ENCODE measurements around the gene C7orf25. TPM values are rescaled to one million over a fixed set of nuclear protein-coding genes. Genes with fewer than 3 reads are reported as not detected.

Gene C7orf25
- total RNA-seq, 1 experiment from 2014 or later, result 2.7 TPM

DNA sequence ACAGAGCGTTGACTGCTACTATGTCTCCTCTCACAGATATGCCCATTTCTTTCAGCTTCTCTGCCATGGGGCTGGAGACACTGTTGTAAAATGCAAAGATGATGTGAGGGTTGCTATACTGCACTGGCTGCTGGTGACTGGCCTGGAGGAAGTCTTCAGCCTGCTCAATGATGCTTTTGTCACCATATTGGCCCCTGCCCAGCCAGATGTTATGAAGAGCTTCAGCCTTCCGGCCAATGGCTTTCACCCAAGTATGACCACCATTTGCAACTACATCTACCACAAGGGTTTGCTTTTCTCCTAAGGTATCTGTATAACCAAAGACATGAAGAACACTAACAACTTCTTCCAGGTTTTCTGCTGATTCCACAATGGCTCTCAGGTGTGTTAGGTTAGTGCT, 1.6 kb downstream of the C7orf25 start:
- Mint-ChIP-seq H3K27ac (ENCODE audit: unreplicated experiment) (peak overlapping the region; percentile 92), H3K36me3 (ENCODE audit: insufficient read depth, unreplicated experiment) (peaks cover 24% of the 10 kb centered on the region), H3K27me3 (ENCODE audit: insufficient read depth, unreplicated experiment) (no peaks in the 10 kb centered on the region), H3K4me3 (ENCODE audit: unreplicated experiment) (no peak overlapping the region), H3K4me1 (ENCODE audit: low read depth, unreplicated experiment) (peaks cover 20% of the 10 kb centered on the region), H3K9me3 (ENCODE audit: unreplicated experiment) (no peaks in the 10 kb centered on the region)
- TSS peak; percentile 19 for BruUV-seq (replicated peaks)
- ChIA-PET POLR2A (no interaction called here), CTCF (no interaction called here)
- intact Hi-C loops (cut with micrococcal nuclease; ENCODE audit: unreplicated experiment), result no loop called here
- TF ChIP-seq, protein P1, sequence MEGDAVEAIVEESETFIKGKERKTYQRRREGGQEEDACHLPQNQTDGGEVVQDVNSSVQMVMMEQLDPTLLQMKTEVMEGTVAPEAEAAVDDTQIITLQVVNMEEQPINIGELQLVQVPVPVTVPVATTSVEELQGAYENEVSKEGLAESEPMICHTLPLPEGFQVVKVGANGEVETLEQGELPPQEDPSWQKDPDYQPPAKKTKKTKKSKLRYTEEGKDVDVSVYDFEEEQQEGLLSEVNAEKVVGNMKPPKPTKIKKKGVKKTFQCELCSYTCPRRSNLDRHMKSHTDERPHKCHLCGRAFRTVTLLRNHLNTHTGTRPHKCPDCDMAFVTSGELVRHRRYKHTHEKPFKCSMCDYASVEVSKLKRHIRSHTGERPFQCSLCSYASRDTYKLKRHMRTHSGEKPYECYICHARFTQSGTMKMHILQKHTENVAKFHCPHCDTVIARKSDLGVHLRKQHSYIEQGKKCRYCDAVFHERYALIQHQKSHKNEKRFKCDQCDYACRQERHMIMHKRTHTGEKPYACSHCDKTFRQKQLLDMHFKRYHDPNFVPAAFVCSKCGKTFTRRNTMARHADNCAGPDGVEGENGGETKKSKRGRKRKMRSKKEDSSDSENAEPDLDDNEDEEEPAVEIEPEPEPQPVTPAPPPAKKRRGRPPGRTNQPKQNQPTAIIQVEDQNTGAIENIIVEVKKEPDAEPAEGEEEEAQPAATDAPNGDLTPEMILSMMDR (IDR thresholded peaks at IDR 0.05; ENCODE audit: insufficient read depth in 1 of 2, low read depth in 1 of 2, low read length in 1 of 2, severe bottlenecking in 1 of 2, unreplicated experiment in 1 of 2), result no peak
- Histone ChIP-seq H3K36me3 (ENCODE audit: control insufficient read depth, insufficient read depth, low read length) (no peaks in the 10 kb centered on the region), H3K4me1 (0 out of 2 replicates have a peak, but pooled peaks cover 15% of the 10 kb centered on the region), H3K4me3 (ENCODE audit: low read depth, low read length) (no peak overlapping the region; the same call in 1 of the 2 replicates), H3K27me3 (replicated peaks; ENCODE audit: control insufficient read depth, insufficient read depth, low read length) (no peaks in the 10 kb centered on the region), H3K9me3 (no peaks in the 10 kb centered on the region)
- DNase-seq, result no peak

DNA sequence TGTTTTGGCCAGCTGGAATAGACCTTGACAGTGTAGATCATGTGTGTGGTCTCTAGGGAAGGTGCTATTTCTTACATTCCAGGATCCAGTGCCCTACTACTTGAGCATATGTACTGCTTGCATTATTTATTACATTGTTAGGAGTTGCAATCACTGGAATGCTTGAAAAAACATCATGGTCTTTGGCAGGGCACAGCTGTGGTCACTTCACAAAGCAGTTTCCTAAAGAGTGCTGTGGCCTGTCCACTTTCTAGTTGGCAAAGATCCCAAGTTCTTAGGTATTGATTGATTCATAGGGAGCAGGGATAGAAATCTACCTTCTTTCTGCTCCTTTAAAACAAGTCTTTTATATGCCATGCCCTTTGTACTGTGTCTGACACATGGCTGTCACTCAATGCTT, 4.6 kb downstream of the C7orf25 start:
- peaks cover 3% of the 10 kb centered on the region for H3K27me3 Mint-ChIP-seq (ENCODE audit: insufficient read depth, unreplicated experiment)
- BruUV-seq (replicated peaks), result no TSS peak

DNA sequence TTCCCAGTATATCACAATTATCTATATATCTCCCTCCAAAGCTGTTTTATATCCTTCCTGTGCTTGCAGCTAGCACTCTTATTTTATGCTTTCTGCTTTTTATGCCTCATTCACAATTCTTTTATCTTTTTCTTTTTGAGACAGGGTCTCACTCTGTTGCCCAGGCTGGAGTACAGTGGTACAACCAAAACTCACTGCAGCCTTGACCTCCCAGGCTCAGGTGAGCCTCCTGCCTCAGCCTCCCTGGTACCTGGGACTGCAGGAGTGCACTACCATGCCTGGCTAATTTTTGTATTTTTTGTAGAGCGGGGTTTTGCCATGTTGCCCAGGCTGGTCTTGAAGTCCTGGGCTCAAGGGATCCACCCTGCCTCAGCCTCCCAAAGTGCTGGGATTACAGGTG, 5.7 kb downstream of the C7orf25 start:
- H3K27me3 Mint-ChIP-seq (ENCODE audit: insufficient read depth, unreplicated experiment), result peaks cover 3% of the 10 kb centered on the region
- H3K4me1 ChIP-seq, result 0 out of 2 replicates have a peak, but pooled peaks cover 8% of the 10 kb centered on the region
- intact Hi-C loops (cut with micrococcal nuclease; ENCODE audit: unreplicated experiment), result no loop called here
- DNase-seq, result no peak
- no peaks in the 10 kb centered on the region for H3K9me3 ChIP-seq
- no peaks in the 10 kb centered on the region for H3K36me3 ChIP-seq (ENCODE audit: control insufficient read depth, insufficient read depth, low read length)
- ChIA-PET POLR2A (no interaction called here), CTCF (no interaction called here)
- H3K27me3 ChIP-seq (replicated peaks; ENCODE audit: control insufficient read depth, insufficient read depth, low read length), result no peaks in the 10 kb centered on the region
- H3K9me3 Mint-ChIP-seq (ENCODE audit: unreplicated experiment), result no peaks in the 10 kb centered on the region
- peaks cover 12% of the 10 kb centered on the region for H3K4me1 Mint-ChIP-seq (ENCODE audit: low read depth, unreplicated experiment)
- H3K36me3 Mint-ChIP-seq (ENCODE audit: insufficient read depth, unreplicated experiment), result no peaks in the 10 kb centered on the region
- TF ChIP-seq, protein P1 (IDR thresholded peaks at IDR 0.05; ENCODE audit: insufficient read depth in 1 of 2, low read depth in 1 of 2, low read length in 1 of 2, severe bottlenecking in 1 of 2, unreplicated experiment in 1 of 2), result no peak
- no peak overlapping the region for H3K4me3 ChIP-seq (ENCODE audit: low read depth, low read length)
- BruUV-seq (replicated peaks), result no TSS peak
- H3K27ac Mint-ChIP-seq (ENCODE audit: unreplicated experiment), result no peak overlapping the region
- no peak overlapping the region for H3K4me3 Mint-ChIP-seq (ENCODE audit: unreplicated experiment)

More for the DNA sequence above, 4.6 kb downstream of the C7orf25 start:
- Histone ChIP-seq H3K36me3 (ENCODE audit: control insufficient read depth, insufficient read depth, low read length) (no peaks in the 10 kb centered on the region), H3K27me3 (replicated peaks; ENCODE audit: control insufficient read depth, insufficient read depth, low read length) (no peaks in the 10 kb centered on the region), H3K9me3 (no peaks in the 10 kb centered on the region), H3K4me3 (ENCODE audit: low read depth, low read length) (no peak overlapping the region), H3K4me1 (0 out of 2 replicates have a peak, but pooled peaks cover 9% of the 10 kb centered on the region)
- CTCF ChIA-PET, result no interaction called here
- Mint-ChIP-seq H3K4me1 (ENCODE audit: low read depth, unreplicated experiment) (peaks cover 14% of the 10 kb centered on the region), H3K9me3 (ENCODE audit: unreplicated experiment) (no peaks in the 10 kb centered on the region), H3K36me3 (ENCODE audit: insufficient read depth, unreplicated experiment) (peaks cover 9% of the 10 kb centered on the region), H3K27ac (ENCODE audit: unreplicated experiment) (no peak overlapping the region), H3K4me3 (ENCODE audit: unreplicated experiment) (no peak overlapping the region)
- intact Hi-C loops (cut with micrococcal nuclease; ENCODE audit: unreplicated experiment), result no loop called here
- TF ChIP-seq, protein P1 (IDR thresholded peaks at IDR 0.05; ENCODE audit: insufficient read depth in 1 of 2, low read depth in 1 of 2, low read length in 1 of 2, severe bottlenecking in 1 of 2, unreplicated experiment in 1 of 2), result no peak
- POLR2A ChIA-PET, result no interaction called here
- DNase-seq, result no peak
